IPS DF 4.7 (cell line): ENCODE measurements around the gene PRR7.

Experiments
- DNase-seq: peaks from one replicate; pipeline ENCODE4 v3.0.0-alpha.2; 2013; ENCODE audit warnings: low spot score; ENCODE audit errors: extremely low read depth

PRR7 gene

DNA sequence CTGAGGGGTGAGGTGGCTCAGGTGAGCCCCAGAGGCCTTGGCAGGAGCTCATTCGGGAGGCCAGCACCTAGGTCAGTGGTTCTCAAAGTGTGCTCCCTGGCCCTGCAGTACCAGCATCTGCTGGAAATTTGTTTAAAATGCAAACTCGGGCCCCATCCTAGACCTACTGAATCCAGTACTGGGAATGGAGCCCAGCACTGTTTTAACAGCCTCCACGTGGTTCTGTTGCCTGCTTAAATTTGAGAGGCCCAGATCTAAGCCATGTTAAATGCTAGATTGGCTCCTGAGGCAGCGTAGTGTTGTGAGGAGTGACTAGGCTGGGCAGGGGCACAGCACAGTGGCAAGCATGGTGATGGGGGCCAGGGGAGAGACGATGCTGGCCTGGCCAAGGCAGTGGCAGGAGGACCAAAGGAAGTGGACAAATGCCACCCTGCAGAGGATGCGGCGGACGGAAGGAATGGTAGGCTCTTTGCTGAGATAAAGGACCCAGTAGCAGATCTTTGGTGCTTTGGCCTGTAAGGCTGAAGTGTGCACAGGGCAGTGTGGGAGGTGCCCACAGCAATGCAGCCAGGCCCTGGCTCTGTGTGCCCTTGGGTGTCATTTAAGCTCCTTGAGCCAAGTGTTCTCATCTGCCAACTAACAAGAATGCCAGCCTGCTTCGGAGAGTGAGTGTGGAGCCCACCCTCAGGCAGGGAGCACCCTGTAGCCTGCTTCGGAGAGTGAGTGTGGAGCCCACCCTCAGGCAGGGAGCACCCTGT lies 4.2 kb downstream of the PRR7 start:
- no peak for DNase-seq

DNA sequence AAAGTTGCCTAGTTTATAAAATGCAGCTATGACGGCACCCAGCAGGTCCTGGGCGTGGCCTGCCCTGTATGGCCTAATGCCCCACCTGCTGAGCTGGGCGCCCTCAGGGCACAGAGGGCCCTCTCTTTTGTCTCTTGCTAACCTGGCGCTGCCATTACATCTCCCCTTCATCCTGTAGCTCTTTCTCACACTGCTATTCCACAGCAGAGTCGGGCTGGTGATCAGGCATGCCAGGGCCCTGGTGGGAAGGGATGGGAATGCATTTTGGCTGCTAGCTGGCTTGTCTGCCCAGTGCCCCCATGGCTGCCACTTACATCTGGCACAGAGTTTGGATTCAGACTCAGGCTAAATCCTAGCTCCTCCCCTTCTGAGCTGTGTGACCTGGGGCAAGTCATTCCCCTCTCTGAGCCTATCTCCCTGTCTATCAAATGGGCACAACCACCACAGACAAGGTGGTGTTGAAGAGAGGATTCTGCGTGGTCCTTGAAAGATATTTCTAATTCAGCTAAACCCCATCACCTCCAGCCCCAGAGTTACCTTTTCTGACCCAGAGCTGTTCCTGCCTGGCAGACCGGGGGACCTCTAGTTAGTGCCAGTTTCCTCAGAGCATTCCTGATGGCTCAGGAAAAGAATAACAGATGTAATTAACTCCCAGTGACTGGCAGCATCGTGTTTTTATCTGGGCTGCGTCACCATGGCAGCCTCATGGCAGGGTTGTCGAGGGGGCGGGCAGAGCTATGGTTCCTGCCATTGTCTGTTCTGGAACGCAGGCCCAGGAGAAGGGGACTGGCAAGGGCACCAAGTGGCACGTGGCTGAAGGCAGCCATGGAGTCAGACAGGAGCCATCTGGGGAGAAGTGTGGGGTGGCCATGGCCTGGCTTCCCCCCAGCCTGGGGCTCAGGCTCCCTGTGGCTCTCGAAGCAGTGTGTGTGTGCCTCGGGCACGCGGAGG lies 6.3 kb downstream of the PRR7 start:
- DNase-seq: no peak

DNA sequence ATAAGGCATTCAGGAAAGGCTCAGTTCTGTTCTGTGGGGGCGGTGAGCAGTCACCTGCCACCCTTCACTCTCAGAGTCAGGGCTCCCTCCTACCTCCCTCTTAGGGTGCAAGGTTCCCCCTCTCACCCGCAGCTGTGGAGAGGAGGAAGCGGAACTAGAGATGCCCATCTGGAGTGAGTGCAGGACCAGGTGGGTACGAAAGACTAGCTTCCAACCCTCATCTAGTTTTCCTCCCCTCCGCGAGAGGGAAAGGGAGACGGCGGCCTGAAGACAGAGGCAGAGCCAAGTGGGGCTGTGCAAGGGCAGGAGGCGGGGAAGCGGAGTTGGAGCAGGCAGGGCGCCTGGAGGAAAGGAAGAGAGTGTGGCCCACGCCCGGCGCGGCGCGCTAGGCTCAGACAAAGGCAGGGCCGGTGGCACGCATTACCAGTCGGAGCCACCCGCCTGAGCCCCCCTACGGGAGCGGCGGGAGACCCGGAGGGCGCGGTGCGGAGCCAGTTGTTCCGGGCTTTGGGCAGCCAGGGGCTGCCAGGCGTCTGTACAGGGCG lies 7.3 kb downstream of the PRR7 start:
- no peak for DNase-seq

GRCh38 chr5:177454397-177455035 lies 7.9 kb downstream of the PRR7 start:
- DNase-seq: no peak

- DNase-seq: no peak
Observed at GRCh38 chr5:177455036-177455660, 8.5 kb downstream of the PRR7 start.

GRCh38 chr5:177455661-177456590 lies 9.3 kb downstream of the PRR7 start:
- no peak for DNase-seq

DNA sequence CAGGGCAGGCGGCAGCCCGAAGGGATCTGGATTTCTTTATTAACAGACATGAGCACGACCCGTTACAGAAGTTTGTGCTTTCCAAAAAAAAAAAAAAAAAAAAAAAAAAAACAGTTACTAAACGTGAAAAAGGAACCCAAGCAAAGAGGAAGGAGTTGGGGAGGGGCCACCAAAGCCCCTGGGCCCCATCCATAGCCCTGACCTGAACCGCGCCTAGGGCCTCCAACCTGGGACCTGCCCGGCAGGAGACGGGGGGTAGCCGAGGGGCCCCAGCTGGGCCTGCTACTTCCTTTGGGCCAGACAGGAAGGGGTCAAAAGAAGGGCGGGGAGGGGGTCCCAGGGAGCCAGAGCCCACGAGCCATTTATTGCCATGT lies 10.0 kb downstream of the PRR7 start:
- DNase-seq: no peak

DNA sequence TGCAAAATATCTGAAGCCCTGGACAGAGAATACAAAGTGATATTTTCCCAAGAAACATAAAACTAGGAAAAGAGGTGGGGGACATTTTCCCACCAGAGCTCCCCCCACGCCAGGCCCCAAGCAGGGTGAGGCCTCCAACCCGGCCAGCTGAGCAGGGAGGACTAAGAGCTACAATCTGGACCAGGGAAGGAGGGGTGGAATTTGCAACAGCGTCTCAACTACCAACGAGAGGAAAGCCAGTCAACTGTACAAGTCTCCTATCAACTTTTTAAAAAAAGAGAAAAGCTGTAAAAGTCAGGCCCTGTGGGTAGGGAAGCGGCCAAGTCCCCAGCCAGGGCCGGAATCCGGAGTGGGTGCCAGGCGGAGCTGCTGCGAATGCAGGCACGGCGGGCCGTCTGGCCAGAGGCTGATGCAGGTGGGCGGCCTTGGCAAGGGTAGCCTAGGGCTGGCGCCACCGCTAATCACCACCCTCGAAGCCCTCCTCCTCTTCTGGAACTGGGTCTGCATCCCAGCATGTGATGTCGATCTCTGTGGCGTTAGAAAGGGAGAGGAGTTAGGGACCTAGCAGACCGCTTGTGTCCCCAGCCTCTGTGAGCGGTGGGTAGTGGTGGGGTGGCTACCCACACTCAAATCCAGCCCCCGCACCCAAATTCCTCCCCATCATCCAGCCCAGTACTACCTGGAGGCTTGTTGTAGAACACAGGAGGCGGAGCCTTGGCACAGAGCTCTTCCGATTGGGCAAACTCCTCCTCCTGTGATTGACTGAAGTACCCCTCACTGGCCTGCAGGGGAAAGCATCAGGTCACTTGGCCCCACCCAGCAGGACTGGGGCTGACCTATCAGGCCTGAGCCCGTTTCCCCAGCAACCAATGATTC lies 10.6 kb downstream of the PRR7 start:
- peak; percentile 98 for DNase-seq

- DNase-seq: no peak
Observed at GRCh38 chr5:177457852-177458681, 11.5 kb downstream of the PRR7 start.

- DNase-seq: no peak
Observed at GRCh38 chr5:177458912-177459350, 12.3 kb downstream of the PRR7 start.

- DNase-seq: no peak
Observed at GRCh38 chr5:177459357-177459756, 12.7 kb downstream of the PRR7 start.

DNA sequence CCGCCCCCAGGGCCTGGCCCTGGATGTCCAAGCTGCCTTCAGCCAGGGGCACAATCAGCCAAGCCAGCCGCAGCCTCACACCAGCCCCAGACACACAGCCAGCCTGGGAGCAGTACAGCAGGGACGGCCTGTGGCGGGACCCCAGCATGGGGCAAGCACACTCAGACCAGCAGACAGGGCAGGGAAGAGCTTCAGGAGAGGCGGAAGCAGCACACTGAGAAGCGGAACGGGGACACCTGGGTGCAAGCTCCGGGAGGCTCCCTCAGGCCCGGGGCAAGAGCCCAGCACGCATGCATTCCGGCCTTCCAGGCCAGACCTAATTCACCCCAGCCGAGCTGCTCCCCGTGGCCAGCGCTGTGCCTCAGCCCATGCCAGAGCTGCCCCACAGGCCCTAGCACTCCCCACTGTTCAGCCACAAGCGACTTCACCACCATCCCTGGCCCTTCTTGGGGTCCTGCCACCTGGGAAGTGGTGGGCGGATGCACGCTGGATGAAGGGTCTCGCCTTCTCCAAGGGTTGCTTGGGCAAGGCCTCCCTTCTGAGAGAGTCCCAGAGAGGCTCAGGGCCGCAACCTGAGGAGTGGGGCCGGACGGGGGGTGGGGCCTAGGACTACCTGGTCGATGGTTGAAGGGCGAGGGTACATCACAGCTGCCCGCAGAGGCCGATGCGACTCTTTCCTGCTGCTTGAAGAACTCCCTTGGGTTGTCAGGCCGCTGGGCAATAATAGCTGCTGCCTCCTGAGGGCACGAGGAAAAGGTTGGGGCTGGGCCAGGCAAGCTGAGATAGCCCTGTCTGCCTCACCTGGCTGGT lies 13.4 kb downstream of the PRR7 start:
- no peak for DNase-seq

- DNase-seq: no peak
Observed at GRCh38 chr5:177462021-177462670, 15.5 kb downstream of the PRR7 start.

DNA sequence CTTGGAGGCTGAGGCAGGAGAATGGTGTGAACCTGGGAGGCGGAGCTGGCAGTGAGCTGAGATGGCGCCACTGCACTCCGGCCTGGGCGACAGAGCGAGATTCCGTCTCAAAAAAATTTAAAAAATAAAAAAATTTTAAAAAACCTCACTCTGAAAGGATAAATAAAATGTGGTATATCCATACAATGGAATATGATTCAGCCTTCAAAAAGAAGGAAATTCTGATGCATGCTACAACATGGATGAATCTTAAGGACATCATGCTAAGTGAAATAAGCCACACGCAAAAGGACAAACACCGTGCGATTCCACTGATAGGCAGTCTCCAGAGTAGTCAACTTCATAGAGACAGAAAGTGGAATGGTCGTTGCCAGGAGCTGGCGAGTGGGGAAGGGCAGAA lies 18.4 kb downstream of the PRR7 start:
- no peak for DNase-seq

DNA sequence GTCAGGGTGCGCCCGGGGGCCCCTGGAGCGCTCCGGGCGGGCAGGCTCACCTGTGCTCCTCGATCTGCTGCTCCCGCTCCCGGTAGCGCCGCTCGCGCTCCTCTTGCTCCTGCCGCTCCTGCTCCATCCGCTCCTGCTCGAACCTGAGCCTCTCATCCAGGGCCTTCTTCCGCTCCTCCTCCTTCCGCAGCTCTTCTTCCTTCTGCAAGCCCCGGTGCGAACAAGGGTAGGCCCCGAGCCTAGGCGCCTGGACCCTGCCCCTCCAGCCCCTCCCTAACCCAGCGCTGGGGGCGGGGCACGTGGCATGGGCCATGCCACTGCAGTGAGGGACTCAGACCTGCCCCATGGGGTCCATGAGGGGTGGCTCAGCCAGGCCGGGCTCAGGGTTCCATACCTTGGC lies 20.2 kb downstream of the PRR7 start:
- DNase-seq: no peak

DNA sequence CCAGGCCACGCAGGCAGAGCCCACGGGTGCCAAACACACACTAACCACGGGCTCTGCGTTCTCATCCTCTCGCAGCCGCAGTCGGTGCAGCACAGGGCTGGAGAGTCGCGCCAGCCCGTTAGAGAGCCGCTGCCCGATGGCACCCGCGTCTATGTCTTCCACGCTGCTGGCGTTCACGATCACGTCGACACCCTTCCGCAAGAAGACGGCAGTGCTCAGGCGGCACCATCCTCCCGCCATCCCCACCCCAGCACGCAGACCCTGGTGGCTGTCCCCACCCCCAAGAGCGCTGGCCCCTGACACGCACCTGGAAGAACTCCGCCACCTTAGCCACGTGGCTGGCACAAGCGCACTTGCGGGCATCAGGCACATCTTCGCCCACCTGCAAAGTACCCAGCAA lies 20.8 kb downstream of the PRR7 start:
- DNase-seq: no peak

DNA sequence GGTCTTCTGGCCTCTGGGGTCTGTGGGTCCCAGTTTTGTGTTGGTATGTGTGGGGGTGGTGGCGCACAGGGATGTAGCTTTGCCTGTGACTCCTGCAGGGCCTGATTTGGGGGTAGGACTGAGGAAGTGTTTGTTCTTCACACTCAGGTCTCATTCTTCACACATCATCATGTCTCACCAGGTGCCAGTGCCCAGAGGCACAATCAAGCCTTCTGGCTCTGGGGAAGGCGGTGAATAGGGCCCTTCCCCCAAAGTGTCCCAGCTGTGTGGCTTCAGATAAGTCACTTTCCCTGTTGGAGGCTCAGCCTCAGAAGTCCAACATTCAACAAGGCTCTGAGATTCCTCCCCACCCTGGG lies 21.7 kb downstream of the PRR7 start:
- no peak for DNase-seq
